Left ventricle myocardium superior (tissue), 1 donor: ENCODE data around the gene INTS11. TPM values are rescaled to one million over a fixed set of nuclear protein-coding genes. Genes with fewer than 3 reads are reported as not detected.
A peak's percentile ranks its signal among the peaks of the same experiment; 100 is the strongest.
"Not testable (repeated sequence)": the region's sequence is repeated elsewhere in the genome, so short reads cannot be mapped to it uniquely, and the experiment has no call there.

Experiments used
- ATAC-seq: fragments of 200-7000 bp; cut with Tn5 transposase; one replicate; pipeline ENCODE4 v1.9.1; 2020; ENCODE audit warnings: mild to moderate bottlenecking, moderate library complexity
- DNase-seq: peaks from one replicate; pipeline ENCODE4 v3.0.0-alpha.2; 2020
- intact Hi-C: fragments of 100-400 bp; cut with micrococcal nuclease; formaldehyde crosslinking; loops from one replicate; pipeline ENCODE4 v1.11.0; 2022
- long read RNA-seq: library from polyadenylated mRNA; unstranded; transcript quantifications from one replicate; pipeline ENCODE4 v2.0.0, GENCODE V29; 2021
- total RNA-seq: library from RNA; stranded (reverse); fragmentation: NEBNext Ultra II Directional; extraction: Animal tissue kit (Norgen Biotek cat#: 25700); gene quantifications from one replicate; pipeline ENCODE4 v1.2.1, GENCODE V29; 2021
- donor health status: DM: no; HTN: yes; CAD: no; lungs with severe emphysema.

The INTS11 gene
- total RNA-seq: 77.2 TPM
- long read RNA-seq, transcript INTS11-208 (17 exons, 2,148 nt): major isoform, 93 of 167 reads
- long read RNA-seq, partial matches to known transcripts: 47 of 167 reads
- long read RNA-seq, other reads (novel, unspliced or antisense): 24 of 167 reads

DNA sequence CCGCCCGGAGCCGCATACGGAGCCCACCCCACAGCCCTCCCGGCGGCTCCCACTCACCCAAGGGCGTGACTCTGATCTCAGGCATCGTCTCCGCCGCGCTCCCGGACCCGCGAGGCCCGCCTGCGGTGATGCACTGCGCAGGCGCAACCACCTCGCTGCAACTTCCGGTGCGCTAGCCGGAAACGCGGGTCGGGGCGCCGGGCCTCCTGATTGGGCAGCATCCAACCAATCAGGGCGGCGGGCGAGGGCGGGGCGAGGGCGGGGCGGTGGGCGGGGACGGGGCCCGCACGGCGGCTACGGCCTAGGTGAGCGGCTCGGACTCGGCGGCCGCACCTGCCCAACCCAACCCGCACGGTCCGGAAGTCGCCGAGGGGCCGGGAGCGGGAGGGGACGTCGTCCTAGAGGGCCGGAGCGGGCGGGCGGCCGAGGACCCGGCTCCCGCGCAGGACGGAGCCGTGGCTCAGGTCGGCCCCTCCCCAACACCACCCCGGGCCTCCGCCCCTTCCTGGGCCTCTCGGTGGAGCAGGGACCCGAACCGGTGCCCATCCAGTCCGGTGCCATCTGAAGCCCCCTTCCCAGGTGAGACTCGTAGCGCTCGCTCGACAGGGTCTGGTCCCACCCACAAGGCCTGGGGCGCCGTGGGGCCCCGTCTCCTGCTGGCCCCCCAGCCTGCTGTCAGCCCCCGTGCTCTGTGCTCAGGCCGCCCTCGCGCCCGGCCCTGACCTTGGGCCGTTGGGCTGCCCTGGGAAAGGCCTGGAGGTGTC lies at the start of gene INTS11, which contains the start of gene CPTP:
Gene INTS11 (minus strand): TSS at position 137 of the 764 bp plus-strand sequence. CDS start 52 bp downstream, at position 85.
Gene CPTP (plus strand): TSS at position 279 of the 764 bp plus-strand sequence. CDS start 2,109 bp downstream, outside the sequence.
- ATAC-seq: peak; percentile 79
- peak; percentile 97 for DNase-seq
- intact Hi-C loops: no loop called here

GRCh38 chr1:1373815-1374588 lies 49.5 kb upstream of the INTS11 start:
- DNase-seq (peak; percentile 39), ATAC-seq (no peak)
- intact Hi-C loops: no loop called here

- intact Hi-C loops: no loop called here
- ATAC-seq: no peak
- DNase-seq: peak; percentile 34
These were observed 48.8 kb upstream of the INTS11 start for GRCh38 chr1:1373051-1373814.

DNA sequence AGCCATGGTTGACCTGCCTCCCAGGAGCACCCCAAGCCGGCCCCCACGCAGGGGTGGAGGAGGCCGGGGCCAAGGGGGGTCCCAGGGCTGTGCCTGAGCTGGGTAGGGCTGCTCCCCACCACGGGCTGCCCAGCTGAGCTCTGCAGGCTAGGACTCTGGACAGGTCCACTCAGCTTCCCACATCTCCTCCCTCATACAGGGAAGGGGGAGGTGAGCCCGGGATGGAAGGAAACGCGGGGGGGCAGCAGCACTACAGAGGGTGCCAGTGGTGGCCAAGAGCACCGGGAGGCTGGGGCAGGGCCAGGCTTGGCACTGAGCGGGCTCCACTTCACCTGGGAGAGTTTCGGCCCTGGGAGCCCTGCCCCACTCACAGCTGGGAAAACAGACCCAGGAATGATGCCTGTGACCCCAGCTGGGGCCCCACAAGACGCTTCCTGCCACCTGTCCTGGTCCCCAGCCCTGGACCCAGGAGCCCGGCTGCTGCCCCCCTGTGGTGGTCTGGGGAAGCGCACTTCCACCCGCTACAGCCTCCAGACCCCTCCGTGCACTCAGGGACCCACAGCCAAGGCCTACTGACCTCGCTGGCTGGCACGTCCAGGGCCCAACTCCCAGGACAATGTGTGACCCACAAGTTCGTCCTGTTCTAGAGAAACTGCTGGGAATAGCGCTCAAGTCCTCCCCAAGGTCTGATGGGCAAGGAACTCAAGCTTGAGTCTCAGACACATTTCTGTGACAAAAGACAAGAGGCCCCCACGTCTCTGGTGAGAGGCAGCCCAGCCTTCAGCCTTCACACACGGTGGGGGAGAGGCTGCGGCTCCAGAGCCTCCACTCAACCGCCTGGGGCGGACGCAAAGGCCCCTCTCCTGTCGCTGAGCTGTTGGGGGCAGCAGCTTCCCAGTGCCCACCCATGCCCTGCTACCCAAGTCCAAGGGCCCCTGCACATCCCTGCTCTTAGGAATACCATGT lies 47.6 kb upstream of the INTS11 start:
- ATAC-seq (peak; percentile 33), DNase-seq (peak; percentile 80)
- intact Hi-C loops: no loop called here

DNA sequence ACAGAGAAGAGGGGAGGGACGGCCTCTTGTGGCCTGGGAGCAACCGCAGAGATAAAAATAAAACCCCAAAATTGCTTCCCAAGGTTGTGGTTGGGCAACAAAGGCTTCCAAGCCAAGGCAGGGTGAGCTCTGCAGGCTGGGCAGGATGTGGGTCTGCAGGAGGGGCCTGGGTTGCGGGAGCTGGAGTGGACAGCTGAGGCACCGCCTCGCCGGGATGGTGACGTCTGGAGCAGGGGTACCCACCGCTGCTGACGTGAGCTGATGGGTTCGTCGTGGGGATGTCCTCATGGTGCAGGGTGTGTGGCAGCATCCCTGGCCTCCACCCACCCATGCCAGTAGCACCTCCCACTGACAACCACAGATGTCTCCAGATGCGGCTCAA lies 46.9 kb upstream of the INTS11 start:
- DNase-seq (peak; percentile 35), ATAC-seq (no peak)
- intact Hi-C loops: no loop called here

- intact Hi-C loops: no loop called here
- ATAC-seq (no peak), DNase-seq (peak; percentile 29)
These were observed 46.4 kb upstream of the INTS11 start for GRCh38 chr1:1370771-1371300.

DNA sequence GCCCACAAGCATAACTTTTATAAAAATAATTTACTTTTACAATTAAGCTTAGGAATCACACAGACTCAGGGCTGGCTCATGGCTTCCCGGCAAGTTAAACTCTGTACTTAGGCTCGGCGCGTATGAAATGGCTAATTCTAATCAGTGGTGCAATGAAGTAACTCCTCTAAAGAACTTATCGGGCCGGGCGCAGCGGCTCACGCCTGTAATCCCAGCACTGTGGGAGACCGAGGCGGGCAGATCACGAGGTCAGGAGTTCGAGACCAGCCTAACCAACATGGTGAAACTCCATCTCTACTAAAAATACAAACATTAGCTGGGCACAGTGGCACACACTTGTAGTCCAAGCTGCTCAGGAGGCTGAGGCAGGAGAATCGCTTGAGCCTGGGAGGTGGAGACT lies 45.6 kb upstream of the INTS11 start:
- intact Hi-C loops, ATAC-seq: not testable (repeated sequence)
- DNase-seq: peak; percentile 9

DNA sequence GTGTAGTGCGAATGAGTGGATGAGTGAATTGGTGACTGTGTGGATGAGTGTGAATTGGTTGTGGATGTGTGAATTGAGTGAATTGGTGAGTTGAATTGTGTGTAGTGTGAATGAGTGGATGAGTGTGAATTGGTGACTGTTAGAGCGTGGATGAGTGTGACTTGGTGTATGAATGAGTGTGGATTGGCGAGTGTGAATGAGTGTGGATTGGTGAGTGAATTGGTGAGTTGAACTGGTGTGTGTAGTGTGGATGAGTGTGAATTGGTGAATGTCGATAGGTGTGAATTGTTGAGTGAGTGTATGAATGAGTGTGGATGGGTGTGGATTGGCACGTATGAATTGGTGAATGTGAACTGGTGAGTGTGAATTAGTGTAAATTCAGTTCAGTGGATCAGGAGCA lies 42.9 kb upstream of the INTS11 start:
- ATAC-seq (no peak), DNase-seq (no peak)
- intact Hi-C loops: no loop called here

DNA sequence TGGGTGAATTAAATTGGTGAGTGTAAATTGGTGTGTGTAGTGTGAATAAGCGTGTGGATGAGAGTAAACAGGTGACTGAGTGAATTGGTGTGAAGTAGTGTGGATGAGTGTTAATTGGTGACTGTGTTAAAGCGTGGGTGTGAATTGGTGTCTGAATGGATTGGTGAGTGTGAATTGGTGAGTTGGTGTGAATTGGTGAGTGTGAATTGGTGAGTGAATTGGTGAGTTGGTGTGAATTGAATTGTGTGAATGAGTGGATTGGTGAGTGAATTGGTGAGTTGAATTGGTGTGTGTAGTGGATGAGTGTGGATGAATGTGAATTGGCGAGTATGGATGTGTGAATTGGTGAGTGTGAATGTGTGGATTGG lies 42.2 kb upstream of the INTS11 start:
- no peak for ATAC-seq
- intact Hi-C loops: no loop called here
- DNase-seq: no peak

GRCh38 chr1:1365875-1366698 lies 41.6 kb upstream of the INTS11 start:
- no peak for ATAC-seq
- intact Hi-C loops: no loop called here
- no peak for DNase-seq

DNA sequence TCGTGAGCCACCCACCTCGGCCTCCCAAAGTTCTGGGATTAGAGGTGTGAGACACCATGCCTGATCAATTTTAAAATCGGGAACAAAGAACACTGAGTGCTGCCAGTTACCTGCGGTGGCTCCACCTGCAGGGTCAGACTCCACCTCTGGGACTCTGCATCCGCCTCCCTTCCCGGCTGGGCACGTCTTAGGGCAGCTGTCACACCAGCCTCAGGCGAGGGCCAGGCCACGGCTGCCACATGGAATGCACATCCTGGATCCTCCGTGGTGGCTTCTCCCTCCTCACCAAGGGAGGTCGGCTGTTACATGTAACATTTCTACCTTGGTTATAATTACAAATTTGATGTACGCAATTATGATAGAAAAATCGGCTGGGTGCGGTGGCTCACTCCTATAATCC lies 39.8 kb upstream of the INTS11 start:
- DNase-seq (peak; percentile 20), ATAC-seq (no peak)
- intact Hi-C loops: no loop called here

GRCh38 chr1:1361982-1362423 lies 37.5 kb upstream of the INTS11 start:
- intact Hi-C loops: no loop called here
- peak; percentile 23 for ATAC-seq

GRCh38 chr1:1361233-1361981 lies 36.9 kb upstream of the INTS11 start:
- intact Hi-C loops: no loop called here
- peak; percentile 35 for DNase-seq
- ATAC-seq: no peak

More at GRCh38 chr1:1361982-1362423, 37.5 kb upstream of the INTS11 start:
- peak; percentile 76 for DNase-seq

DNA sequence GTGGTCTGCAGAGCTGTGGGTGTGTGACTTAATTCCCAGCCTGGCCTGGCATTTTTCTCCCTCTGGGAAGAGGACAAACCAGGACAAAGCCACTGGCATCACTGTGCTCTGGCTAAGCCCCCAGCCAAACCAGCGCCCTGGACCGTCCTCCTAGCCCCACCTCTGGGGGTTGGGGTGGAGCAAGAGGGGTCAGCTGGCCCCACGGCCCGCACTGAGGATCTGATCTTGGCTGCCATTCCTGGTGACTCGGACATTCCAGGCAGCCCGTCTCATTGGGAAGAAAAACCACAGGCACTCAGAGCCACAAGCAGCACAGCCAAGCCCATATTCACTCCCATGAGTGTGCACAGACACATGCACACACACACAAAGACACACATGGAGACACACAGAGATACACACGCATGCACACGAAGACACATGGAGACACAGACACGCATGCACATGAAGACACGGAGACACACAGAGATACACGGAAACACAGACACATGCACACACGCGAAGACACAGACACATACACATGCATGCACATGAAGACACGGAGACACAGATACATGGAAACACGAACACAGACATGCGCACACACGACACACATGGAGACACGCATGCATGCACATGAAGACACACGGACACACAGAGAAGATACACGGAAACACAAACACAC lies 36.2 kb upstream of the INTS11 start:
- intact Hi-C loops: no loop called here
- ATAC-seq: peak; percentile 68
- DNase-seq: peak; percentile 76

- DNase-seq (peak; percentile 69), ATAC-seq (peak; percentile 51)
- intact Hi-C loops: no loop called here
These were observed 35.4 kb upstream of the INTS11 start for GRCh38 chr1:1359664-1360468.
